Endothelial cell of umbilical vein (primary cell): ENCODE data around the gene GPRC5D.

Experiments
- FOS ChIP-seq: IDR thresholded peaks from 2 replicates; pipeline ENCODE4 v1.6.1; 2011; ENCODE audit warnings: mild to moderate bottlenecking, low read length, moderate library complexity, borderline replicate concordance; ENCODE audit not compliant: insufficient read depth
- POLR2A ChIP-seq: IDR thresholded peaks from 2 replicates; pipeline ENCODE4 v1.6.1; 2012; ENCODE audit warnings: low read depth, mild to moderate bottlenecking, control low read depth, low read length
- TF ChIP-seq, protein P1 (sequence below), 2 donors: IDR thresholded peaks; 1 replicate in 1 of 2; 2 replicates in 1 of 2; pipeline ENCODE4 v1.5.1; 2011; ENCODE audit warnings: low read length in 2 of 2, mild to moderate bottlenecking in 2 of 2, moderate library complexity in 2 of 2, control low read depth in 1 of 2, inconsistent platforms in 1 of 2, low read depth in 1 of 2; ENCODE audit not compliant: insufficient read depth in 1 of 2; ENCODE audit errors: extremely low read depth in 1 of 2
- TF ChIP-seq, protein P2 (sequence below): IDR thresholded peaks from 2 replicates; pipeline ENCODE4 v1.6.1; 2011; ENCODE audit not compliant: insufficient read depth, insufficient read length

DNA sequence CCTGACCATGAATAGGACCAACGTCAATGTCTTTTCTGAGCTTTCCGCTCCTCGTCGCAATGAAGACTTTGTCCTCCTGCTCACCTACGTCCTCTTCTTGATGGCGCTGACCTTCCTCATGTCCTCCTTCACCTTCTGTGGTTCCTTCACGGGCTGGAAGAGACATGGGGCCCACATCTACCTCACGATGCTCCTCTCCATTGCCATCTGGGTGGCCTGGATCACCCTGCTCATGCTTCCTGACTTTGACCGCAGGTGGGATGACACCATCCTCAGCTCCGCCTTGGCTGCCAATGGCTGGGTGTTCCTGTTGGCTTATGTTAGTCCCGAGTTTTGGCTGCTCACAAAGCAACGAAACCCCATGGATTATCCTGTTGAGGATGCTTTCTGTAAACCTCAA, 43.3 kb downstream of the GPRC5D start:
- TF ChIP-seq, protein P1, sequence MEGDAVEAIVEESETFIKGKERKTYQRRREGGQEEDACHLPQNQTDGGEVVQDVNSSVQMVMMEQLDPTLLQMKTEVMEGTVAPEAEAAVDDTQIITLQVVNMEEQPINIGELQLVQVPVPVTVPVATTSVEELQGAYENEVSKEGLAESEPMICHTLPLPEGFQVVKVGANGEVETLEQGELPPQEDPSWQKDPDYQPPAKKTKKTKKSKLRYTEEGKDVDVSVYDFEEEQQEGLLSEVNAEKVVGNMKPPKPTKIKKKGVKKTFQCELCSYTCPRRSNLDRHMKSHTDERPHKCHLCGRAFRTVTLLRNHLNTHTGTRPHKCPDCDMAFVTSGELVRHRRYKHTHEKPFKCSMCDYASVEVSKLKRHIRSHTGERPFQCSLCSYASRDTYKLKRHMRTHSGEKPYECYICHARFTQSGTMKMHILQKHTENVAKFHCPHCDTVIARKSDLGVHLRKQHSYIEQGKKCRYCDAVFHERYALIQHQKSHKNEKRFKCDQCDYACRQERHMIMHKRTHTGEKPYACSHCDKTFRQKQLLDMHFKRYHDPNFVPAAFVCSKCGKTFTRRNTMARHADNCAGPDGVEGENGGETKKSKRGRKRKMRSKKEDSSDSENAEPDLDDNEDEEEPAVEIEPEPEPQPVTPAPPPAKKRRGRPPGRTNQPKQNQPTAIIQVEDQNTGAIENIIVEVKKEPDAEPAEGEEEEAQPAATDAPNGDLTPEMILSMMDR (IDR thresholded peaks at IDR 0.05; ENCODE audit: extremely low read depth in 1 of 2, insufficient read depth in 1 of 2, low read depth in 1 of 2, low read length in 2 of 2) = no peak
- TF ChIP-seq FOS (no peak), POLR2A (no peak)
- TF ChIP-seq, protein P2, sequence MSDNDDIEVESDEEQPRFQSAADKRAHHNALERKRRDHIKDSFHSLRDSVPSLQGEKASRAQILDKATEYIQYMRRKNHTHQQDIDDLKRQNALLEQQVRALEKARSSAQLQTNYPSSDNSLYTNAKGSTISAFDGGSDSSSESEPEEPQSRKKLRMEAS = no peak
